Omental fat pad (tissue), 4 donors: ENCODE data around the gene CAPN2. TPM values are rescaled to one million over a fixed set of nuclear protein-coding genes. Genes with fewer than 3 reads are reported as not detected.
A peak's percentile ranks its signal among the peaks of the same experiment; 100 is the strongest.

Experiments used
- ATAC-seq: fragments of 150-250 bp; one replicate; pipeline ENCODE4 v1.9.1; 2016; ENCODE audit warnings: mild to moderate bottlenecking, moderate library complexity; ENCODE audit not compliant: low FRiP score
- DNase-seq: peaks from one replicate; pipeline ENCODE4 v3.0.0-alpha.2; 2019; ENCODE audit warnings: low spot score
- CTCF ChIP-seq, 3 donors: fragments of 450-650 bp; IDR thresholded peaks; one replicate each; pipeline ENCODE4 v1.5.1; 2016 to 2017; ENCODE audit warnings: antibody characterized with exemption in 3 of 3, mild to moderate bottlenecking in 3 of 3, moderate library complexity in 2 of 3
- total RNA-seq, 4 donors: library from RNA; depleted of rRNA; stranded (reverse); fragments of >200 nt; gene quantifications; one replicate each; pipeline ENCODE4 v1.1.0, GENCODE V29; 2016

The CAPN2 gene
- total RNA-seq, 4 donors from 2014 or later: 171 to 314 (median 229) TPM

- DNase-seq (no peak), ATAC-seq (no peak)
- TF ChIP-seq CTCF (IDR thresholded peaks at IDR 0.05): no peak
Measured at GRCh38 chr1:223702735-223703667, 9.3 kb upstream of the CAPN2 start.

GRCh38 chr1:223703668-223704013 lies 8.7 kb upstream of the CAPN2 start:
- no peak for TF ChIP-seq CTCF (IDR thresholded peaks at IDR 0.05)
- ATAC-seq (no peak), DNase-seq (no peak)

- ATAC-seq: no peak
- no peak for DNase-seq
- TF ChIP-seq CTCF (IDR thresholded peaks at IDR 0.05): no peak
Measured at GRCh38 chr1:223704921-223705878, 7.1 kb upstream of the CAPN2 start.

GRCh38 chr1:223706077-223706973 lies 6.0 kb upstream of the CAPN2 start:
- ATAC-seq (peak; percentile 23), DNase-seq (no peak)

GRCh38 chr1:223707256-223708000 lies 4.9 kb upstream of the CAPN2 start:
- no peak for TF ChIP-seq CTCF (IDR thresholded peaks at IDR 0.05)
- DNase-seq: no peak

More at GRCh38 chr1:223706077-223706973, 6.0 kb upstream of the CAPN2 start:
- TF ChIP-seq CTCF (IDR thresholded peaks at IDR 0.05): no peak

GRCh38 chr1:223708001-223708359 lies 4.4 kb upstream of the CAPN2 start:
- no peak for TF ChIP-seq CTCF (IDR thresholded peaks at IDR 0.05)
- DNase-seq (no peak), ATAC-seq (no peak)

More at GRCh38 chr1:223707256-223708000, 4.9 kb upstream of the CAPN2 start:
- peak; percentile 80 for ATAC-seq
